Kidney (tissue), 14 donors: Measurements from ENCODE around the gene TADA2A. TPM values are rescaled to one million over a fixed set of nuclear protein-coding genes. Genes with fewer than 3 reads are reported as not detected.

Source experiments
- DNase-seq, 5 donors: peaks; one replicate each; pipeline ENCODE4 v3.0.0-alpha.2; 2013 to 2020
- FAIRE-seq: peaks from 2 replicates; lab custom pipeline; 2012; peaks lifted over from hg19 to GRCh38; lab: Jason Lieb, UNC
- H3K27ac ChIP-seq, 2 donors: one replicate each; pipeline ENCODE4 v1.7.0; 2013; ENCODE audit warnings: low read depth in 2 of 2, low read length in 2 of 2, inconsistent platforms in 1 of 2
- H3K27me3 ChIP-seq: one replicate; pipeline ENCODE4 v1.7.1; 2013; ENCODE audit warnings: low read length, inconsistent platforms; ENCODE audit not compliant: control insufficient read depth, insufficient read depth
- H3K36me3 ChIP-seq, 3 donors: one replicate each; pipeline versions ENCODE4 v1.7.0 to v1.7.1; 2013; ENCODE audit warnings: low read length in 3 of 3, control low read depth in 1 of 3, inconsistent platforms in 1 of 3; ENCODE audit not compliant: insufficient read depth in 3 of 3, control insufficient read depth in 2 of 3
- H3K4me1 ChIP-seq, 3 donors: one replicate each; pipeline versions ENCODE4 v1.7.0 to v1.7.1; 2013; ENCODE audit warnings: low read length in 3 of 3, inconsistent platforms in 1 of 3, low read depth in 1 of 3; ENCODE audit not compliant: control insufficient read depth in 2 of 3, insufficient read depth in 2 of 3
- H3K4me3 ChIP-seq, 3 donors: one replicate each; pipeline versions ENCODE4 v1.7.0 to v1.8.1; 2013; ENCODE audit warnings: low read length in 3 of 3, control low read depth in 1 of 3, inconsistent platforms in 1 of 3
- H3K9ac ChIP-seq, 3 donors: one replicate each; pipeline versions ENCODE4 v1.7.0 to v1.7.1; 2013; ENCODE audit warnings: low read length in 3 of 3, control low read depth in 1 of 3, inconsistent platforms in 1 of 3
- H3K9me3 ChIP-seq, 3 donors: one replicate each; pipeline versions ENCODE4 v1.7.0 to v1.7.1; 2013; ENCODE audit warnings: low read length in 3 of 3, control low read depth in 1 of 3, inconsistent platforms in 1 of 3; ENCODE audit not compliant: control insufficient read depth in 2 of 3, insufficient read depth in 1 of 3
- intact Hi-C: fragments of 100-400 bp; cut with DNase I; formaldehyde crosslinking; loops from one replicate; pipeline ENCODE4 v1.11.1; 2022
- polyA plus RNA-seq: library from polyadenylated mRNA; stranded (reverse); fragments of 350-450 nt; fragmentation: Illumina TruSeq; extraction: RNeasy Lipid Tissue Mini Kit (QIAGEN cat#74804); gene quantifications from one replicate; pipeline ENCODE4 v1.2.3, GENCODE V29; 2014; ENCODE audit warnings: low read depth, low replicate concordance; ENCODE audit not compliant: insufficient read depth
- total RNA-seq: library from RNA; stranded (reverse); fragmentation: NEBNext Ultra II Directional; extraction: Animal tissue kit (Norgen Biotek cat#: 25700); gene quantifications from one replicate; pipeline ENCODE4 v1.2.1, GENCODE V29; 2021
- TF ChIP-seq, protein P1 (sequence below): IDR thresholded peaks from 3 replicates; pipeline ENCODE4 v1.5.1; 2012; ENCODE audit warnings: mild to moderate bottlenecking, moderate library complexity, borderline replicate concordance; ENCODE audit not compliant: insufficient read depth; ENCODE audit errors: extremely low read depth
- donor health status: control.
- donor health status: control.
- donor health status: control.
- donor health status: control.
- donor health status: control.
- donor health status: DM: yes; HTN: yes; CAD: no.
- donor health status: Normal renal cell carcinoma (clear cell type).

TADA2A gene
- total and polyA plus RNA-seq, 2 donors from 2014 or later = 6.6 to 26.0 TPM

- H3K4me1 ChIP-seq = no peaks in the 10 kb centered on the region
- no peak overlapping the region for H3K4me3 ChIP-seq
- no peak overlapping the region for H3K9ac ChIP-seq
- peaks cover 0 to 36% (median 11%) of the 10 kb centered on the region in 3 donors for H3K36me3 ChIP-seq
- TF ChIP-seq, protein P1, sequence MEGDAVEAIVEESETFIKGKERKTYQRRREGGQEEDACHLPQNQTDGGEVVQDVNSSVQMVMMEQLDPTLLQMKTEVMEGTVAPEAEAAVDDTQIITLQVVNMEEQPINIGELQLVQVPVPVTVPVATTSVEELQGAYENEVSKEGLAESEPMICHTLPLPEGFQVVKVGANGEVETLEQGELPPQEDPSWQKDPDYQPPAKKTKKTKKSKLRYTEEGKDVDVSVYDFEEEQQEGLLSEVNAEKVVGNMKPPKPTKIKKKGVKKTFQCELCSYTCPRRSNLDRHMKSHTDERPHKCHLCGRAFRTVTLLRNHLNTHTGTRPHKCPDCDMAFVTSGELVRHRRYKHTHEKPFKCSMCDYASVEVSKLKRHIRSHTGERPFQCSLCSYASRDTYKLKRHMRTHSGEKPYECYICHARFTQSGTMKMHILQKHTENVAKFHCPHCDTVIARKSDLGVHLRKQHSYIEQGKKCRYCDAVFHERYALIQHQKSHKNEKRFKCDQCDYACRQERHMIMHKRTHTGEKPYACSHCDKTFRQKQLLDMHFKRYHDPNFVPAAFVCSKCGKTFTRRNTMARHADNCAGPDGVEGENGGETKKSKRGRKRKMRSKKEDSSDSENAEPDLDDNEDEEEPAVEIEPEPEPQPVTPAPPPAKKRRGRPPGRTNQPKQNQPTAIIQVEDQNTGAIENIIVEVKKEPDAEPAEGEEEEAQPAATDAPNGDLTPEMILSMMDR = no peak
- DNase-seq = no peak
- no peak overlapping the region for H3K27ac ChIP-seq
- H3K9me3 ChIP-seq = no peaks in the 10 kb centered on the region
- no peak for FAIRE-seq
- intact Hi-C loops = no loop called here
- H3K27me3 ChIP-seq = no peaks in the 10 kb centered on the region
Observed at GRCh38 chr17:37429453-37429852, 22.8 kb downstream of the TADA2A start.

GRCh38 chr17:37430051-37430627 lies 23.5 kb downstream of the TADA2A start:
- intact Hi-C loops = no loop called here
- Histone ChIP-seq H3K9ac (no peak overlapping the region), H3K36me3 (peaks cover 0 to 33% (median 11%) of the 10 kb centered on the region in 3 donors), H3K27me3 (no peaks in the 10 kb centered on the region), H3K4me1 (no peaks in the 10 kb centered on the region), H3K9me3 (no peaks in the 10 kb centered on the region), H3K4me3 (no peak overlapping the region), H3K27ac (no peak overlapping the region)
- no peak for DNase-seq
- TF ChIP-seq, protein P1 = no peak
- FAIRE-seq = no peak

- H3K4me1 ChIP-seq = no peaks in the 10 kb centered on the region
- no peak overlapping the region for H3K27ac ChIP-seq
- H3K9ac ChIP-seq = no peak overlapping the region
- TF ChIP-seq, protein P1 = no peak
- peaks cover 0 to 12% (median 5%) of the 10 kb centered on the region in 3 donors for H3K36me3 ChIP-seq
- intact Hi-C loops = no loop called here
- H3K27me3 ChIP-seq = no peaks in the 10 kb centered on the region
- no peak overlapping the region for H3K4me3 ChIP-seq
- H3K9me3 ChIP-seq = no peaks in the 10 kb centered on the region
- DNase-seq (no peak), FAIRE-seq (no peak)
Observed at GRCh38 chr17:37432671-37433070, 26.0 kb downstream of the TADA2A start.

DNA sequence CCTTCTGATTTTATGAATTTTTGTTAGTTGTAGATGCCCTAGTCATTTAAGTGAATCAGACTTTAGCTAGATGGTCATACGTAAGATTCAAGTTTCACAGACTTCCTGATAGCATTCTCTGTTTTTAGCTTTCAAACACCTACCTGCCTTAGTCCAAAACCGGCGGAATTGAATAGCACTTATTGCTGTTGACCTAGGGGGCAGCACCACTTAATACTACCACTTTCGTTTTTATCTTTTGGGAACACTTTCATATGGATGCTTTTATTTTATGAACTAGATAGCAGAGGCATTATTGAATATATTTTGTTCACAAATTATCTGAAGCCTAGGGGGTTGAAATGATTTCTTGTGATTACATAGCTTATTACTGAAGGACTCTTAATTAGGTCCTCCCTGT lies 31.5 kb downstream of the TADA2A start:
- peaks cover 0 to 16% (median 5%) of the 10 kb centered on the region in 3 donors for H3K36me3 ChIP-seq
- H3K4me1 ChIP-seq = no peaks in the 10 kb centered on the region
- intact Hi-C loops = no loop called here
- no peak overlapping the region for H3K27ac ChIP-seq
- no peaks in the 10 kb centered on the region for H3K27me3 ChIP-seq
- no peaks in the 10 kb centered on the region for H3K9me3 ChIP-seq
- H3K9ac ChIP-seq = no peak overlapping the region
- no peak overlapping the region for H3K4me3 ChIP-seq
- DNase-seq = no peak
- no peak for FAIRE-seq
- TF ChIP-seq, protein P1 = no peak
